NAMALWA (cell line): ENCODE data around the gene ARHGEF40.
A peak's percentile ranks its signal among the peaks of the same experiment; 100 is the strongest.

Source experiments
- DNase-seq: peaks from one replicate; pipeline ENCODE4 v3.0.0-alpha.2; 2015; ENCODE audit warnings: low spot score

ARHGEF40 gene

DNA sequence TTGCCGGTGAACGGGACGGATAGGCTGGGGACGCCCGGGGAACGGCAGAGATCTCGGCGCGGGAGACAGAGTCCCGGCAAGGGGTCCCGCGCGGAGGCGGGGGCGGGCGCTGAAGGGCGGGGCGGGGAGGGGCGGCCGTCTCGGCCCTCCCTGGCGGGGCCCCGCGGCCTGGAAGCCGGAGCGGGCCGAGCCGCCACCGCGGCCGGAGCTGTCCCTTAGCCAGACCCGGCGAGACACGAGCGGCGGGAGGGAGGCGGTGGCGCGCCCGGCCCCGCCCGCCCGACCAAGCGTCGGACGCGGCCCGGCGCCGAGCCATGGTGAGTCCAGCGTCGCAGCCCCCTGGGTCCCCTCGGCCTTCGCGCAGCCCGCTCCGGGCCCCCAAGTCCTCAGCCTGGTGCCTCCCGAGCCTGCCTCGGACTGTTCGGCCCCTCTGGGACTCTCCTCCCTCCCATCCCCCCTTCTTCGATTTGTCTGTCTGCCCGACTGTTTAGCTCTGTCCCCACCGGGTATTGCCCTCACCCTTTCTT is at the start of gene ARHGEF40:
ARHGEF40 (plus strand) TSS at position 222 of the 527 bp plus-strand sequence; CDS start at position 315, 93 bp downstream.
- peak; percentile 17 for DNase-seq

DNA sequence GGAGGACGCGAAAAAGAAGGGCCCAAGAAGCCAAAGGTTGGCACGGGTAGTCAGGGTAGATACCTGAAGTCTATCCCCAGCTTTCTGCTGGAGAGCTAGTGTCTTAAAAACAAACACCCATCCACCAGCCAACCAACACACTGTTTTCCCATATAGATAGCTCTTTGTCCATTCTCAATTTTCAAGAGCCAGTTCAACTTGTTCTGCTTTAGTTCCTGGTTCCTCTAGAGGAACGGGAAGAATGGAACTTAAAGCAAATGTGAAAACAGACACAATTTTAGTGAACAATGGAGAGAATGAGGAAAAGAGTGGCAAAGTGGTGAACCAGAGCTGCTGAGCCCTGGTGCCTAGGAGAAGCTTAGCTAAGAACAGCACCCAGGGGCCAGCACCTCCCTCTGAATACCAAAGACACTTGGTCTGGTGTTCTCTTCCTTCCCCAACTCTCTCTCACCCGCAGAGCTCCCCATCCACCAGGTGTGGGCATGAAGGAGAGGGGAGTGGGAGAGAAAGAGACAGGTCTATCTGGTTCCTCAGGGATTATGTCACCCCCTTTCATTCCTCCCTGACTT is 49.0 kb upstream of the ARHGEF40 start:
- no peak for DNase-seq

DNA sequence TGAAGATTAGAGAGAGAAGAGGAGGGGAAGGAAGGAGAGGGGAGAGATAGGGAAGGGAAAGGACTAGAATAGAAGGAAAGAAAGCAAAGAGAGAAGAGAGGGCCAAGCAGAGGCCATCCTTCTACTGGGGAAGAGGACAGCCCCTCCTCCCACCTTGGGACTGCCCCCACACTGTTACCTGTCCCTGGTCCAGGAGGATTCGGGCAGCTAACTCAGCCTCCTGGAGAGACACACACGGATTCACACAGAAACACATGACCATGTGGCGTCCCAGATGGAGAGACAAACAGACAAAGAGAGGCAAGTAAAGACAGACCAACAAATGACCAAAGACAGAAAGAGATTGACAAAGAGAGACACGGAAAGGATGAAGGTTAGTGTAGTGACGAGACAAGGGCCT is 47.4 kb upstream of the ARHGEF40 start:
- no peak for DNase-seq

DNA sequence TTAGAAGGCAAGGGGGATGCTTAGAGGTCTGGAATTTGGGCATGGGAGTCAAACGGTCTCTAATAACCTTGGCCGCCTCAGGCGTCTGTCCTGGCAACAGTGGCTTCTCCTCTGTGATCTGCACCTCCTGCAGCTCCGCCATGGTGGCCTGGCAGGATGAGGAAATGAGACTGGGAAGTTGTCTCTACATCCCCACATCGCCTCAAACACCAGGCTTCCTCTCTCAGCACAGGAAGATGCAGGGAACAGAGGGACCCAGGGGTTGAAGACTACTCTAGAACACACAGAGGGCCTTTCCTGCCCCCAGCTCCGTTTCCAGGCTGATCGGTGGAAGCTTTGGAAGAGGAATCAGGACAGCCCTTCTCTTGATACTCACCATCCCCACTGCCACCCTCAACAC is 46.9 kb upstream of the ARHGEF40 start:
- DNase-seq, result no peak

DNA sequence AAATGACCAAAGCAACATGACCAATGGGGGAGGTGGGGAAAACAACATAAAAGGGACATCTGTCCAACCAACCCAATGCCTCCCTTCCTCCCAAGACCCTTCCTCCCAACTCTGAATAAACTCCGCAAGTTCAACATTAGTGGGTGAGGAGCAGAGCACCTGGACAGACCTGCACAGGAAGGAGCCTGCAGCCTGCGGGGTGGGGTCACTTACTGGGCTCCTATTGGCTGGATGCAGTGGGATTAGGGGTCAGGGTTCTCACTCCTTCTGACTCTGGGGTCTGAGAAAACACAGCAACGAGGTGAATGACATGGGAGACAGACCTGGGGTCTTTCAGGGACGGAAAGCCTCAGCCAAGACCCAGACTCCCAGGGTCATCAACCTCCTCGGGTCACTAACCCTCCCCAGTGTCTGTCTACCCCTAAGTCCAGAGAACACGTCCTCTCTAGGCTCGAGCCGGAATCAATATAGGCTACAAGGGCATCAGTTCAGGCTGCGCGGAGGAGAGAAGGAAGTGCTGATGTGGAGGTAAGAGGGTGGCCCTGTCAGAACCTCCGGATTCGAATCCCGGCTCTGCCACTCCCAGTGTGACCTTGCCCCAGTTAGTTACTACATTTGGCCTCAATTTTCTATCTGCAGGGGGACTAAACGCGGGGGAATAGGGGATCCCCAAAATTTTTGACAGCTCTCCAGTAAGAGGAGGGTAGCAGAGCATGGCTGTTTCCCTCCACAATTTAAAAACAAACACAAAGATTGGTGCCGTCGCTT is 46.1 kb upstream of the ARHGEF40 start:
- DNase-seq, result no peak

DNA sequence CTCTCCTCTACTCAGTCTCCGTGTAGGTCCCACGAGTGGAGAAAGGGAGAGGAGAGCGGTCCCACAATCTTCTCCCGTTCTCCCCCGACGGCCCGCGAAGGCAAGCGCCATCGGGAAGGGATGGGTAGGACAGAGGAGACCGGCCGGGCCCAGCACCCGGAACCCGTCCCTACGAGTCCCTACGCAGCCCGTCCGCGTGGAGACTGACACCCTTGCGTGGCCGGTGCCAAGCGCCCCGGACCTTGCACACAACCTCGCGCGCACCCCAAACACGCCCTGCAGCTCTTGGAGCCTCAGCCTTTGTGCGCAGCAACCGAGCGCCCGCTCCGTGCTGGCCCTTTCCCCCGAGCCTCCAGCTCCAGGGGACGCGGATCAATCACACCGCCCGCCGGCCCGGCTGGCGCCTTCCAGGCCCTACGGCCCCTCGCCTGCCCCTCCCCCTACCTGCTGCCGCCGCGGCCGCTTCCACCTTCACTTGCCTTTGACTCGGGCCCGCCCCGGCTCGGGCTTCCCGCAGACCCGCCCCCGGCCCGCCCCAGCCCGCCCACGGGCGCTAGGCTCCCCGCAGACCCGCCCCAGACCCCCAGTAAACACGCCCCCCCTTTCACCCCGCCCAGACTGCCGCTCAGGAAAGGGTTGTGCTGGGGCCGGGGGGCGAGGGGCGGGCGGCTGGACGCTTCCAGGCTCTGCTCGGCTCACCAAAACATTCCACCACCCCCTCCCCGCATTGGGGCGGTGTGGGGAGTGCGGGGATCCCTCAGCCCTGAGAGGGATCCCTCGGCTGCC is 45.3 kb upstream of the ARHGEF40 start, which contains the start of gene NDRG2:
NDRG2 (minus strand) TSS at position 477 of the 786 bp plus-strand sequence. CDS start 1,746 bp downstream, outside the sequence.
- no peak for DNase-seq

DNA sequence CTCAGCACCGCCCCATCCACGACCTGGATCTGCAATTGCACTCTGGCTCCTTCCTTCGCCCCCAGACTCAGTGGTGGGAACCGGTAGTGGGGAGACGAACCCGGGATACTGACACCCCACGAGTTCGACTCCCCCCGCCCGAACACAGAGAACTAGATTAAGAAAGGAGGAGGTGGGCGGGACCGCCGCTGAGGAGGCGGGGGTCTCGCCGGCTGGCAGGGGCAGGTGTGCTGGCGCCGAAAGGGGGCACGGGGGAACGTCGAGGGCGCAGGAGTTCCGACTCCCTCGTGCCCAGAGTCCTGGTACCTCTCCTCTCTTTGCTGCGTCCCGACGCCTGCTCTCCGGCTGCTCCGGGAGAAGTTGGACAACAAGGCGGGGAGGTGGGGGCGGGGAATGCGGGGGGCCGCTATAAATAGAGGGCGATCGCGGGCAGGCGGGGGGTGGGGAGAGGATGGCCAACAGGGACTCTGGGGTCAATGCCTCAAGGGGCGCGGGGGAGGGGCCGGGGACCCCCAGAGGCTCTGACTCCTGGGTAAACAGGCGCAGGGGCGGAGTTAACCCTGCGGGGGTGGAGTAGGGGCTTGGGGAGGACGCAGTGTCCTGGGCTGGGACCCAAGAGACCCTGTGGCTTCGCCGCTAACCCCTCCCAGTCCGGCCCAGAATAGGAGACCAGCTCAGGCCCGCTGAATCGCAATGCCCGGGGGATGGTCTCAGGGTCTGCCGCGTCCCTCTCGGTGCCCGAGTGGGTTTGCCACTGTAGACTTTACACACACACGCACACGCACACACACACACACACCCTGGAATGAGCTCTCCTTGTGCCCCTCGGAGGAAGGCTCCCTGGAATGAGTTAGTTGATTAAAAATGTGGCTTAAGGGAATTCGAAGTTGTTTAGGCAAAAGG is 44.5 kb upstream of the ARHGEF40 start:
- no peak for DNase-seq

DNA sequence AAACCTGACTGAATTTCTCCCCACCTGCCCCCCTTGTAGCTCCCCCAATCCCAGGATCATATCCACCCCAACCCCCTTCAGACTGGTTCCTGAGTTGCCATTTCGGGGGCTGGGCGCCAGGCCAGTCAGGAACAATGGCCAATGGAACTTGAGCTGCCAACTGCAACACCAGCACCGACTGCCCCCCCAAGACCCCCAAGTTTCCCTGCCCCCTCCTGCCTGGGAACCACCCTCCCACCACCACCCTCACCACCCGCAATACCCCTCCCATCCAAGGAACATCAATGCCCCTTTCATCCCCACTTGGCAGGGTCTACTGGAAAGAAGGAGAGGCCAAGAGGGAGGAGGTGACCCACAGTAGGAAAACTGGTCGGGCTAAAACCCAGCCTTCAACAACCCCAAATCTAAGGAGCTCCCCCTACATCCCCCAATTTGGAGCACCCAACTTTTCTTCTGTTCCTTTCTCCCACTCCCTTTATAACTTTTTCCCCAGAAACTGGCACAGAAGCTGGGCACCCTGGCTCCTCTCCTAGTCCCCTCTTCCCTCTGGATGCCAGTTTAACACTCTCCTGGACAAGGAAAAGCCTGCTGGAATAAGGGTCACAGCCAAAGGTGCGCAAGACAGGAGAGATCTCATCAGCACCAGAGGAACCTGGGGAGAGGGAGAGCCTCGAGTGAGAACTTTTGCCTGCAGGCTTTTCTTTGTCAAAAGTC is 43.7 kb upstream of the ARHGEF40 start:
- DNase-seq, result no peak

DNA sequence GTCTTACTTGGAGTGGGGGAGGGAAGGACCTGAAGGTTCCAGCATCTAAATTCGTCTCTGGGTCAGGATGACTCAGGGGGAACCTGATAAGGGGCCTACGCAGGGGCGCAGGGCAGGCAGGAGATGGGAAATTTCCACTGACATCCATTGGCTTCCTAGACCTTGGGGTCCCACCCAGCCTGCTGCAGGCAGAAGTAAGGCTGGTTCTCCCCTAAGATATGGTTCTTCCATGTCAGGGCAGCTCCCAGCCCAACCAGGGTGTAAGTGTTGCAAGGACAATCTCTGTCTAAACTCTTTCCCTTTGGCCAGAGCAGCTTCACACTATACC is 43.2 kb upstream of the ARHGEF40 start:
- no peak for DNase-seq

DNA sequence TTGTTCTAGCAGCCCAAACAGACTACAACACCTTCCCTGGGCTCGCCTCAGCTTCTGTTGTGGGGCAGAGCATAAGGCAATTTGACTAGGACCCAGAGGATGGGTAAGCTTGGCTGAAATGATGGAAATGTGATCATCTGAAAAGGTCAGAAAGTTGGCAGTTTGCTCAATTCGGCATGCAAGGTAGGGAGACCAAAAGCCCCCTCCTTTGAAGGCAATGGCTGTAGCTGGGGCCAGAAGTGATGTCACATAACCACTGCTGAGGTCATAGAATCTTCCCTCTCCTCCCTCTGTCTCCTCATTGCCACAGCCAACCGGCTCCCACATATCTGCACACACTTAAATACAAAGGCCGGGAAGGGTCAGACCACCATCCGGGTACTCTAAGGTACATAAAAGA is 40.2 kb upstream of the ARHGEF40 start, which contains the start of gene TPPP2:
TPPP2 (plus strand) TSS at position 301 of the 400 bp plus-strand sequence. CDS start 365 bp downstream, outside the sequence.
- no peak for DNase-seq

DNA sequence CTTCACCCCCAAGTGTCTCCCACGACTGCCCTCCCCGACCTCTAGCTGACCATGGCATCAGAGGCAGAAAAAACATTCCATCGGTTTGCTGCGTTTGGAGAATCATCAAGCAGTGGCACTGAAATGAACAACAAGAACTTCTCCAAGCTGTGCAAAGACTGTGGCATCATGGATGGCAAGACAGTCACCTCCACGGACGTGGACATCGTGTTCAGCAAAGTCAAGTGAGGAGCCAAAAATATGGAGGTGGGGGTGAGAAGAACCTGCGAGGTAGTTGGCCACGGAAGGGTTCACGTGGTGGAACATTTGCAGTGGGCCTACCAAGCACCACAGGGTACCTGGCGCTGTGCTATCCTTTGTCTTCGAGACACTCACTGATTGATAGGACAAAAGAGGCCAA is 39.6 kb upstream of the ARHGEF40 start:
- no peak for DNase-seq

DNA sequence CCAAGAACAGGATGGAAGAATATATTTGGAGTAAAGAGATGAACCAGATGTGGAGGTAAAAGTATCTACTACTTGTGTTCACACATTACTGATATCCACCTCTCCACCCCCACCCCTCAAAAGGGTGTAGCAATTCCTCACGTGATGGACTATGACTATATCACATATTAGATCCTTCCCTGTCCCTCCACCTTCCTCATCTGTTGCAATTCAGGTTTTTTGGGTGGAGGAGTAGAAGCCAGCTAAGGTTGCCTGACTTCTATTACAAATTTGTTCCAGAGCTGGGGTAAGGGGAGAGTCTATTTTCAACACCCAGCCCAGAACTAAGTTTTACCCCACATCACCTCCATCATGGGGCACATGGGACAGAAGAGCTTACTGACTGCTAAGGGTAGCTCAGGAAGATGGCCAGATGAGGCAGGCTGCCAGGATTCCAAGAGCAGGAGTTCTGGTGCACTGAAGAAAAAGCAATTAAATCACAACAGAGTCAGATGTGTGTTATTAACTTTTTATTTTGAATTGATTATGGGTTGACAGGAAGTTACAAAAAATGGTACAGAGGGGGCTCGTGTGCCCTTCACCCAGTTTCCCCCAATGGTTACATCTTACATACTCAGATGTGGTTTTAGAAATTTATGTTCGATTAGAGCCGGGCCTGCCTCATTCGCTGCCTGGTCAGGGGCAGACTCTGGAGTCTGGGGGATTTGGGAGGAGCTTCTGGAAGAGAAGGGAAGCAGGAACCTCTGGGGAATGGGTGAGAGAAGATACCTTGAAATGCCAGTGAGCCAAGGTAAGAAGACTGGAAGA is 37.6 kb upstream of the ARHGEF40 start:
- DNase-seq, result no peak

DNA sequence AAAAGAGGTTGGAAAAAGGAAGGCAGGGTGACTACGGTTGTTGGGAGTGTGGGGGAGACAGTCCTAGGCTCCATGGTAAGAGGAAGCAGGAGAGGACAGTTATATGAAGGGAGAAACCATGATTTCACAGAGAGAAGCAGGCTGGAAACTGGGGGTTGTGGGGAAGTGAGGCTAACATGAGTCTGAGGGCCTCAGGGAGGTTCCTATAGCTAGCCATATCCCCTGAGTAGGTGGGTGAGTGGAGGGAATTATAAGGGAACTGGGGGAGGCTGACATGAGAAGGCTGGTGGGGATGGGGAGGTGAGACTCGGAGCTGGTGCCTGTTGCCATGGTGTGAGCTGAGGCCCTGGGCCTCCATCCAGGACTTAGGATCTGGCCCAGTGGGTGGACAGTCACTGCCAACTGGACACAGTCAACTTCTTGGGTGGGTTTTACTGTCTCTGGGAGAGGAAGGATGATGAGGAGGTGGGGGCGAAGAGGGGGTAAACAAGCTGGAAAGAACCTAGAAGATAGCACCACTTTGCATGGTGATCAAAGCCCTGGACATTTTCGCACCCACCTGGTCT is 36.9 kb upstream of the ARHGEF40 start:
- no peak for DNase-seq

DNA sequence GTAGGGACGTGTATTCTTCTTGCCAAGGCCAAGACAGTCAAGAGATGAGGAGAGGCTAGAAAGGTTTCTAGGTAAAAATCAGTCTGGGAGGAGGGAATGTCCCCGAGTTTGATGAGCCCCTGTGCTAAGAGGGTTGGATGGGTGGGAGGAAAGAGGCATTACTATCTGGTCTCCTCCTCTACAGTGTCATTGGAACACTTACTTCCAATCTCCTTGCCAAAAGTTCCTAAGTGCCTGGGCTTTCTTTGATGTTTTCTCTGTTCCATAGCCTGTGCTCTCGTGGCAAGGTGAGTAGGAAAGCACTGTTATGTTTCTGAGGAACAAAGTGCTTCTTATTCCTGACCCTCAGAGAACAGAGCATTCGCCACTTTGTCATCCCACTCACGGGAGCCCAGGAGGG is 35.4 kb upstream of the ARHGEF40 start, which contains the start of gene RNASE13:
RNASE13 (minus strand) TSS at position 101 of the 400 bp plus-strand sequence. CDS start 519 bp downstream, outside the sequence.
- DNase-seq, result no peak

DNA sequence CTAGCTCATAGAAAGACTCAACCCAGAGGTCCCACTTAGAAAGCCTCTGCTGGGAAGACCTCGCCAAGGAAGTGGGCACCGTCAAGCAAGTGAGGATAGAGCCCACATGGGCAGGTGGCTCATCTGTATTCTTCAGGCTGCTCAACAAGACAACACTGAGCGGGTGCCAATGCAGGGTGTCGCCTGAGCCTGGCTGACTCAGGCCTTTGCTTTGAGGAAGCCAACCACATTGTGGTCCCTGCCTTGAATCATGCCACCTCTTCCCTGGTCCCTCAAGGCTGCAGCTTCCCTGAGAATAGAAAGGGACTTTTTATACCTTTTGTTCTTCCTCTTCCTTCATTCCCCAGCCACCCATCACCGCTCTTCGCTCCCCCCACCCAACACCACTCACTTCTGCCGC is 33.4 kb upstream of the ARHGEF40 start:
- no peak for DNase-seq

DNA sequence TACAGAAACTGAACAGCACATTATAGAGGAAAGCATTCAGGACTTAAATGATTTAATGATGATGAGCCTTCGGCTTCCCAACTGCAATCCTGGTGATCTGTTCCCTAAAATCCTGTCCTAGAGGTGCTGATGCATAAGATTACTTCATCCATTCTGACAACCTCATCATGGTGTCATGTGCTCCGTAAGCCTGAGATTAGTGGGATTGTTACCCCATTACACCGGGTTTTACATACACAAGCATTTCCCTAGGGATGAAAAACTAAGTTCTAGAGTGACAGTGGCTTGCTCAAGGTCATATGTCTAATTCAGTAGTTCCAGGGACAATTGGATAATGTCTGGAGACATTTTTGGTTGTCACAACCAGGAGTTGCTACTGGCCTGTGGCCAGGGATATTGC is 32.9 kb upstream of the ARHGEF40 start:
- DNase-seq, result no peak

DNA sequence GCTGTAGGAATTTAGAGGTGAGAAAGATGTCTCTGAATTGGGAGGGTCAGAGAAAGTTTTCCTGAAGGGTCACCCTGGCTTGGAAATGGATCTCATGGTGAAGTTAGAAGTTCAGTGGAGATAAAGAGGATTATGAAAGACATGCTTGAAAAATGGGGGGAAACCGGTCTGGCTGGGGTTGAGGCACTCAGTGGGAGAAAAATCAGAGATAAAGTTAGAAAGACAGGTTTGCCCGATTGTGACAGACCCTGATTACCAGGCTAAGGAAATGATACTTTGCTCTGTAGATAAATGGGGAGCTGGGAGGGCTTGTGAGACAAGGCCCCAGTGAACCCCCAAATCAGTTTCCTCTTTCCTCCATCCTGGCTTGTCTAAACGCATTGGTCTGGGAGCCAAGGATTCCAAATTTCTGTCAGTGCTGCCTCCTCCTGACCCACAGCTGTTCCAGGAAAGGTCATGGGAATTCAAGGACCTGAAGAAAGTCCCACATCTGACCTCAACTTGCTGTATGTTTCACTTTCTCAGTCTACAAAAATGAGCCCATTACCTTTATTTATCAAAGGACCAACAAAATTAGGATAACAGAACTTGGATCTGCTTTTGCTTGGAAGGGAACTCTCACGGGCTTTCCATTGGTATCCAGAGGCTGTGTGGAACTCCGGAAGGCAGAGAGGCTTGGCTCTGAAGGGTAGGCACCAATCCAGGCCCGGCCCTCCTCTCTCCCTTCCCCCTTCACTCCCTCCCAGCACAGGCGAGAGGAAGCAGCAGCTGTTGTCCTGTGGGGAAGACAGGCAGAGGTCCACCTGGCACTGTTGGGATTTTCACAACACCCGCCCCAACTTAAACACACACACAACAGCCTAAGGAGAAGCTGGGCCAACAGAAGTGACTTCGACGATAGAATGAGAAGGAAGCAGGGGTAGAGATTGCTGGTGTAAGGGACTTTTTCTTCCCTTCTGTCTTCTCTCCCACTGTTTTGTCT is 31.4 kb upstream of the ARHGEF40 start:
- DNase-seq, result no peak
